NCI-H187 (cell line): Measurements from ENCODE around the gene SERPINA5.

Experiments used
- DNase-seq, 2 experiments: peaks; one replicate each; lab custom pipeline; 2025; lab: John Stamatoyannopoulos, UW

Gene SERPINA5

GRCh38 chr14:94548999-94549985 is 31.9 kb upstream of the SERPINA5 start:
- peak; percentile 4 to 29 for DNase-seq

- DNase-seq, result no peak
These were observed 31.2 kb upstream of the SERPINA5 start for GRCh38 chr14:94550041-94550440.

- no peak for DNase-seq
These were observed 25.2 kb upstream of the SERPINA5 start for GRCh38 chr14:94555991-94556390.

GRCh38 chr14:94557327-94557726 is 23.9 kb upstream of the SERPINA5 start:
- no peak for DNase-seq

GRCh38 chr14:94558842-94559241 is 22.4 kb upstream of the SERPINA5 start:
- DNase-seq, result no peak

- no peak for DNase-seq
These were observed 21.5 kb upstream of the SERPINA5 start for GRCh38 chr14:94559638-94560290.

GRCh38 chr14:94560291-94560665 is 20.9 kb upstream of the SERPINA5 start:
- DNase-seq, result no peak

GRCh38 chr14:94560751-94561655 is 20.2 kb upstream of the SERPINA5 start, which contains the start of gene SERPINA4:
TSS of gene SERPINA4 (plus strand) at chr14:94561442. CDS start at chr14:94563483, 2,041 bp downstream.
- no peak for DNase-seq

GRCh38 chr14:94561656-94562010 is 19.6 kb upstream of the SERPINA5 start:
- DNase-seq, result no peak

GRCh38 chr14:94562022-94562421 is 19.2 kb upstream of the SERPINA5 start:
- DNase-seq, result no peak

- DNase-seq, result no peak
These were observed 18.0 kb upstream of the SERPINA5 start for GRCh38 chr14:94562941-94563883.

GRCh38 chr14:94564381-94564780 is 16.8 kb upstream of the SERPINA5 start:
- no peak for DNase-seq

- no peak for DNase-seq
These were observed 13.0 kb upstream of the SERPINA5 start for GRCh38 chr14:94568186-94568585.

- DNase-seq, result no peak
These were observed 11.7 kb upstream of the SERPINA5 start for GRCh38 chr14:94569381-94570001.

- DNase-seq, result no peak
These were observed 11.2 kb upstream of the SERPINA5 start for GRCh38 chr14:94570002-94570400.

GRCh38 chr14:94570440-94570839 is 10.8 kb upstream of the SERPINA5 start:
- DNase-seq, result no peak

GRCh38 chr14:94571395-94571794 is 9.8 kb upstream of the SERPINA5 start:
- DNase-seq, result no peak

- DNase-seq, result no peak
These were observed 9.3 kb upstream of the SERPINA5 start for GRCh38 chr14:94571950-94572349.

GRCh38 chr14:94572637-94573303 is 8.5 kb upstream of the SERPINA5 start:
- no peak for DNase-seq
